GM21529 (cell line): ENCODE data around the gene ZDHHC17.
A peak's percentile ranks its signal among the peaks of the same experiment; 100 is the strongest.
"Not testable (repeated sequence)": the region's sequence is repeated elsewhere in the genome, so short reads cannot be mapped to it uniquely, and the experiment has no call there.

Experiments used
- ATAC-seq: cut with Tn5 transposase; IDR thresholded peaks from one replicate; pipeline ENCODE4 v1.9.1; 2021; ENCODE audit not compliant: unreplicated experiment

ZDHHC17 gene

DNA sequence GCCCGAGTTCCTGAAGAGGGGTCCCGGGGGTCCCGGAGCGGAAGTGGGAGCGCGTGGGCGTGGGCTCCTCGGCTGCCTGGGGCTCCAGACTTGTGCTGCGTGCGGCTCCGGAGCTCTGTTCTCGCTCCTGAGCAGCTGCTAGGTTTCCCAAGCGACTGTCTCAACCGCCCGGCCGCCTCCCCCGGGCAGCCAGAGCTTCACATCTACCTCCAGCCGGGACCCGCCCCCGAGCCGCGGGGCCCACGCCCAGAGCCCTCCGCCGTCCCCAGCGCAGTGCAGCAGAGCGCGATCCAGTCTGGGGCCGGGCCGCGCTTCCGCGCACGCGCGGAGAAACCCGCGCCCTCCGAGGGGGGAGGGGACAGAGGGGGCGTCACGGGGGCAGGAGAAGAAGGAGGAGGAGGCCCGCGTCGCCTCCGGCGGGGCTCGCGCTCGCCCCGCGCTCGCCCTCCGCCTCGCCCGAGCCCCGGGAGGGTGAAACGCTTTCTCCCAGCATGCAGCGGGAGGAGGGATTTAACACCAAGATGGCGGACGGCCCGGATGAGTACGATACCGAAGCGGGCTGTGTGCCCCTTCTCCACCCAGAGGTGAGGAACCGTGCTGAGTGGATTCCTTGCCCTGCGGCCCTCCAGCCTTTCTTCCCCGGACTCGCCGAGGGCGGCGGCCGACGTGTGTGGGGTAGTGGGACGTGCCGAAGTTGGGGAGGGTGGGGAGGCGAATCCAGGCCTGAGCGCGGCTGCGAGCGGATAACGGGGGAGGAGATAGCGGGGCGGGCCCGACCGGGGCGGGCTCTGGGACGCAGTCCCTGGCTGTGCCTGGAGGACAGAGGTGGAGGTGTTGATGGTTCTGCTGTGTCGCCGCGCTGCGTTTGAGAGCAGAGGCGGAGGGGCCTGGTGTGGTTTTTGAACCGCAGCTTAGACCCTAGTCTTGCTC, at the start of gene ZDHHC17:
Gene ZDHHC17, plus strand, starts transcription at position 370 of the 930 bp plus-strand sequence. Its CDS starts 122 bp downstream, at position 492.
- peak; percentile 90 for ATAC-seq

DNA sequence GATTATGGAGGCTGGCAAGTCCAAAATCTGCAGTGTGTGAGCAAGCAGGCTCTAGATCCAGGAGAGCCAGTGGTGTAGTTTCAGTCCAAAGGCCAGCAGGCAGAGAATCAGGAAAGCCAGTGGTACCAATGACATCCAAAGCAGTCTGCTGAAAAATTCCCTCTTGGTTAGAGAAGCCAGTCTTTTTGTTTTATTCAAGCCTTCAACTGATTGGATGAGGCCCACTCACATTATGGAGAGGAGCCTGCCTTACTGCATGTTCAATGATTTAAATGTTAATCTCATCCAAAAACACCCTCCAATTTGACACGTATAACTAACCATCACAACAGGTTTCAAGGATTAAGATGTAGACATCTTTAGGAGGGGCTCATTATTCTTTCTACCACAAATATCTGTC, 49.5 kb upstream of the ZDHHC17 start:
- no peak for ATAC-seq

DNA sequence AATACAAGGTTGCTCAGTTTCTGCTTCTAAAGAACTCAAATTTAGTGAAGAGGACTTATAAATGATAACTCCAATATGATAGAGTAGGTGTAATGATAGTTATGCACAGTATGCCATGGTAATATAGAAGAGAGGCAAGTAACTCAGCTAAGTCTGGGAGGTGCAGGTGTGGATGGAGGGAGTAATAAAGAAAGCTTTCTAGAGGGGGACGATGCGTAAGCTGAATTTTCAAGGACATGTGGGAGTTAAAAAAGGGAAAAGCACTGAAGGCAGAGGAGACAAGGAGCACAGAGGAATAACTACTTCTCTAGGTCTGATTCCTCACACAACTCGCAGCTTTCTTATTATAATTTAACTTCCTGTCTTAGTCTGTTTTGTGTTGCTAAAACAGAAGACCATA, 49.1 kb upstream of the ZDHHC17 start:
- ATAC-seq = no peak

DNA sequence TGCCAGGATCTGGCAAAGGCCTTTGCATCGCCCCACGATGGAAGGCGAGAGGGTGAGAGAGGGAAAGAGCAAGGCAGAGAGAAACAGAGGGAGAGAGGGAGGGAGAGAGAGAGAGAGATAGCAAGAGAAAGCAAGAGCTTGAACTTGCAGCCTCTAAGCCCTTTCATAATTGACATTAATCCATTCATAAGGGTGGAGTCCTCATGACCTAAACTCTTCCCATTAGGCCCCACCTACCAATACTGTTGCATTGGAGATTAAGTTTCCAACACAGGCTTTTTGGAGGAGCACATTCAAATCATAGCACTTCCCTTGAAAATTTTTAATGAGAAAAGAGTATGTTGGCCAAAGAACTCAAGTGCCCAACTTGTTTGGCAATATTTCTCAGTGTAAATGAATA, 48.6 kb upstream of the ZDHHC17 start:
- ATAC-seq = no peak

- ATAC-seq = no peak
These were observed 46.6 kb upstream of the ZDHHC17 start for GRCh38 chr12:76717314-76717713.

DNA sequence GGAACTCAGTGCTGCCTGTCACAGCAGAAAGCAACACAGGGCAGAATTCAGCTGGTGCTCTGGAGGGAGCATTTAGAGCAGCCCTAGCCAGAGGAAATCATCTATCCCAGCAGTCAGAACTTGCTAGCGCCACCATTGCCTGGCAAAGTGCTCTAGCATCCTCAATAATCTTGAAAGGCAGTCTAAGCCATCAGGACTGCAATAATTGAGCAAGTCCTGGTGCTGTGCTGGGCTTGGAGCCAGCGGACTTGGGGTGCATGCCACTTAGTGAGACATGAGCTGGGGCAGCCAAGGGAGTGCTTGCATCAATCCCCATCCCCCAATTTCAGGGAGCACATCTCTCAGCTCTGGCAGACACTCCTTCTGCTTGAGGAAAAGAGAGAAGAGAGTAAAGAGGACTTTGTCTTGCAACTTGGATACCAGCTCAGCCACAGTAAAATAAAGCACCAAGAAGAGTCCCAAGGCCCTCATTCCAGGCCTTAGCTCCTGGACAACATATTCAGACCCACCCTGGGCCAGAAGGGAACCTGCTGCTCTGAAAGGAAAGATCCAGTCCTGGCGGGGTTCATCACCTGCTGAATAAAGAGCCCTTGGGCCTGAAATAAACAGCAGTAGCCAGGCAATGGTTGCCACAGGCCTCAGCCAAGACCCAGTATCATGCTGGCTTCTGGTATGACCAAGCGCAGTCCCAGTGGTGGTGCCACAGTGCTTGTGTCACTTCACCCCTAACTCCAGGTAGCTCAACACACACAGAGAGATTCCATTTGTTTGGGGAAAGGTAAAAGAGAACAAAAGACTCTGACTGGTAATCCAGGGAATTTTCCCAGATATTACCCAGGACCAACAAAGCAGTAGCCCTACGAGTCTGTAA, 44.5 kb upstream of the ZDHHC17 start:
- ATAC-seq = no peak

DNA sequence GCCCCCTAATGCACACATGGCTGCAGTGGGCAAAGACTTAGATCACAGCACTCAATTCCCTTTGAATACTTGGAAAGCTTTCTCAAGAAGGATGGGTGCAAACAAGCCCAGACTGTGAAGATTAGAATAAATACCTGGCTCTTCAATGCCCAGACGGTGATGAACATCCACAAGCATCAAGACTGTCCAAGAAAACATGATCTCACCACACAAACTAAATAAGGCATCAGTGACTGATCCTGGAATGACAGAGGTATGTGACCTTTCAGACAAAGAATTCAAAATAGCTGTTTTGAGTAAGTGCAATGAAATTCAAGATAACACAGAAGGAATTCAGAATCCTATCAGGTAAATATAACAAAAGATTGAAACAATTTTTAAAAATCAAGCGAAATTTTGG, 43.8 kb upstream of the ZDHHC17 start:
- no peak for ATAC-seq

DNA sequence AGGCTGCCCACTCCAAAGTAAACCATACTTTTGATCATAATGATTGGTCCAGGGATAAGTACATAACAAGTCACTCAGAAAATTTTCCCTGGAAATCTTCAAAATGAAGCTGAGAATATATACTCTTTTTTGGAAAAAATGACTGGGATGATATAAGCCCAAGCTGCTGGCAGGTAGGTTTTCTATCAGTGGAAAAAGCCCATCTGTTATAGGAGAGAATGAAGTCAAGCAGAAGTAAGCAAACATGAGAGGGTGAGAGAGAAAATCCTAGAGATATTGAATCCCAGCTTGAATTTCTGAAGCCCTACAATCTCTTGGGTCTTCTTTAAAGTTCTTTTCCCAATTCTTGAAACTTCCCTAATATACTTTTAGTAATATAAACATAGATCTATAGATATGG, 37.3 kb upstream of the ZDHHC17 start:
- ATAC-seq = no peak

DNA sequence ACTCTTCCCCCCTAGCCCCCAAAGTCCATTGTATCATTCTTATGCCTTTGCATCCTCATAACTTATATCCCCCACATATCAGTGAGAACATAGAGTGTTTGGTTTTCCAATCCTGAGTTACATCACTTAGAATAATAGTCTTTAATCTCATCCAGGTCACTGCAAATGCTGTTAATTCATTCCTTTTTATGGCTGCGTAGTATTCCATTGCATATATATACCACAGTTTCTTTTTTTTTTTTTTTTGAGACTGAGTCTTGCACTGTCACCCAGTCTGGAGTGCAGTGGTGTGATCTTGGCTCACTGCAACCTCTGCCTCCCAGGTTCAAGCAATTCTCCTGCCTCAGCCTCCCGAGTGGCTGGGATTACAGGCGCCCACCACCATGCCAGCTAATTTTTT, 31.7 kb upstream of the ZDHHC17 start:
- ATAC-seq = not testable (repeated sequence)

- ATAC-seq = not testable (repeated sequence)
These were observed 26.2 kb upstream of the ZDHHC17 start for GRCh38 chr12:76737689-76738088.

DNA sequence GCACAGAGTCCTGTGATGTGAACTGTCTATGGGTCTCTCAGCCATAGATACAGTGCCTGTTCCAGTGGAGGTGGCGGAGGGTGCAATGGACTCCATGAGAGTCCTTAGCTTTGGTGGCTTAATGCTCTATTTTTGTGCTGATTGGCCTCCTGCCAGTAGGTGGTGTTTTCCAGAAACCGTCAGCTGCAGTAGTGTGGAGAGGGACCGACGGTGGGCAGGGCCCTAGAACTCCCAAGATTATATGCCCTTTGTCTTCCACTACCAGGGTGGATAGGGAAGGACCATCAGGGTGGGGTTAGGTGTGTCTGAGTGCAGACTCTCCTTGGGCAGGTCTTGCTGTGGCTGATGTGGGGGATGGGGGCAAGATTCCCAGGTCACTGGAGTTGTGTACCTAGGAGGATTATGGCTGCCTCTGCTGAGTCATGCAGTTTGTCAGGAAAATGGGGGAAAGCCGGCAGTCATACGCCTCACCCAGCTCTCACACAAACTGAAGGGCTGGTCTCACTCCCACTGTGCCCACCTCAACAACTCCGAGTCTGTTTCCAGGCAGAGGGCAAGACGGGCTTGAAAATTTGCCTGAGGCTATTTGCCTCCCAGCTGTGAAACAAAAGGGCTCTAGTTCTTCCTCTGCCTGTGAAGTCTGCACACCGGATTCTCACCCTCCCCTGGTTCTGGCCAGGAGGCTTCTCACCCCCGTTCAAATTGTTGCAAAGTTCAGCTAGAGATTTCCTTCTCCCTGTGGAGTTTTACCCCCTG, 24.9 kb upstream of the ZDHHC17 start:
- no peak for ATAC-seq

- ATAC-seq = no peak
These were observed 24.0 kb upstream of the ZDHHC17 start for GRCh38 chr12:76739896-76740295.

GRCh38 chr12:76740501-76740900, 23.4 kb upstream of the ZDHHC17 start:
- no peak for ATAC-seq

- no peak for ATAC-seq
These were observed 18.6 kb upstream of the ZDHHC17 start for GRCh38 chr12:76745343-76745742.

- ATAC-seq = no peak
These were observed 17.4 kb upstream of the ZDHHC17 start for GRCh38 chr12:76746516-76746915.

GRCh38 chr12:76747245-76747644, 16.7 kb upstream of the ZDHHC17 start:
- ATAC-seq = no peak

GRCh38 chr12:76755829-76756379, 8.0 kb upstream of the ZDHHC17 start:
- ATAC-seq = no peak

- no peak for ATAC-seq
These were observed 6.2 kb upstream of the ZDHHC17 start for GRCh38 chr12:76757694-76758093.

DNA sequence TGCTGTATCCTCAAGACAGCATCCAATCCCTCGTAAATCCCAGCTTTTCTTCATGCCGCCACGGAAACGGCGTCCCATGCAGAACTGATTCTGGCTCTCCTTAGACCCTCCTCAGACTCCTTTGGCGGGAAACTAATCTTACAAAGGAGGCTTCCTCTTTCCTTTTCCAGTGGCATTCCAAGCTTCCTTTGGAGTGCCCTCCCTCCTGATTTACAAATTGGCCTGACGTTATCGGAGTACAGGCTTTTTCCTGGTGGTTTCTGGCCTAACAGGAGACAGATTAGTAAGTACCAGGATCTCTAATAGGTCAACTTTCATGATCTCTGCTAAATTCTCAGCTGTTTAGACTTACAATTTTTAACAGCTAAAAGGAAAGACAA, 1.3 kb upstream of the ZDHHC17 start:
- no peak for ATAC-seq

DNA sequence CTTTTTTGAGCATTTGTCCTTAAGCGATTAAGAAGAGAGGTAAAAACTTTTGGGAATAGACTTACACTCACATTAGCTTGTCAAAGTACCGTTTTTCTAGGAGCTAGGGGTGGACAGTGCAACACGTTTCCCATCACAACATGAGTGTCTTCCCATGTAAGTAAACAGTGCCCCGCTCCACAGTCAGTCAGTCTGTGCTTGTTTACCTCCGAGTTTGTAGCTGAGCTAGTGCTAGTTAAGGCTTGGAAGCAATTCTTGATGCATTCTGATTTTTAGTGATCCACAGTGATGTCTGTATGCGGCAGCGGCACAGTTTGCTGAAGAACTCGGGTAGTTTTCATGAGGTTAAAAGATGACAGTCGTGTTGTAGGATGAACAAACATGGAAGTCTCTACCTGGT, 941 bp downstream of the ZDHHC17 start:
- no peak for ATAC-seq

DNA sequence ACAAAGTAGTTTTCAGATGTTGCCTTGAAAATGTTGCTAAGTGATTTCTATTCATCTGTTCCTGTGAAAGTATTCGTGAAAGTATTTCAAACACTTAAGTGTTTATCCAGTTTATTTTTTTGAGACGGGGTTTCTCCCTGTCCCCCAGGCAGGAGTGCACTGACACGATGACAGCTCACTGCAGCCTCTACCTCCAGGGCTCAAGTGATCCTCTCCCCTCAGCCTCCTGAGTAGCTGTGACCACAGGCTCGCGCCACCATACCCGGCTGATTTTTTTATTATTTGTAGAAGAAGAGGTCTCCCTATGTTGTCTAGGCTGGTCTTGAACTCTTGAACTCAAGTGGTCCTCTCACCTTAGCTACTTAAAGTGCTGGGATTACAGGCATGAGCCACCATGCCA, 1.7 kb downstream of the ZDHHC17 start:
- no peak for ATAC-seq
